ENCODE measurements around the gene LARP4B.
"Not testable (repeated sequence)": the region's sequence is repeated elsewhere in the genome, so short reads cannot be mapped to it uniquely, and the experiment has no call there.

Gene LARP4B

GRCh38 chr10:784403-785088, 147.0 kb downstream of the LARP4B start:
- no peak for DNase-seq

- DNase-seq: no peak
Measured at GRCh38 chr10:782751-783648, 148.5 kb downstream of the LARP4B start.

DNA sequence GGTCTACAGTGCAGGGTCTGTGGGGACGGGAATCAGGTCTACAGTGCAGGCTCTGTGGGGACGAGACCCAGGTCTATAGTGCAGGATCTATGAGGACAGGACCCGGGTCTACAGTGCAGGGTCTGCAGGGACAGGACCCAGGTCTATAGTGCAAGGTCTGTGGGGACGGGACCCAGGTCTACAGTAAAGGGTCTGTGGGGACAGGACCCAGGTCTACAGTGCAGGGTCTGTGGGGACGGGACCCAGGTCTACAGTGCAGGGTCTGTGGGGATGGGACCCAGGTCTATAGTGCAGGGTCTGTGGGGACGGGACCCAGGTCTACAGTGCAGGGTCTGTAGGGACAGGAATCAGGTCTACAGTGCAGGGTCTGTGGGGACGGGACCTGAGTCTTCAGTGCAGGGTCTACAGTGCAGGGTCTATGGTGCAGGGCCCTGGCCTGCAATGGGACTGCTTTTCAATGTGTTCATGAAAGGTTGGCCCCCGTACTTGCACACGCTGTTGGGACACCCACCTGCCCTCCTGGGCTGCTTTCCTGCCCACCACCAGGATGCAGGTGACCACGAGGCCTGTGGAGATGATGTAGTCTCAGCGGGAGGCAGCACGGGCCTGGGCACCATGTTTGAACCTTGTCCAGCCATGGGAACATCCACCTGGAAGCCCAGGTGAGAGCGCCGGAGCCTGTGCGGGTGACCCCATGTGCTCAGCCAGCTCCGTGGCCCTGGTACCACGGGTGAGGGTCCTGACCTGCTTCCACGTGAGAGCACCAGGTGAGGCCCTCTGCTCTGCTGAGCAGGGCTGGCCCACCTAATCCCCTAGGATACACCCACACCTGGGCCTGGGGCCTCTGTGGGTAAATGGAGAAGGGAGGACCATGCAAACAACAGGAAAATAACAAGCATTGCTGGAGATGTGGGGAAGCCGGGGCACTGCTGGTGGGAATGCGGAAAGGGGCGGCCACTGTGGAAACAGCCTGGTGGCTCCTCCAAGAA, 150.7 kb downstream of the LARP4B start:
- DNase-seq: no peak

DNA sequence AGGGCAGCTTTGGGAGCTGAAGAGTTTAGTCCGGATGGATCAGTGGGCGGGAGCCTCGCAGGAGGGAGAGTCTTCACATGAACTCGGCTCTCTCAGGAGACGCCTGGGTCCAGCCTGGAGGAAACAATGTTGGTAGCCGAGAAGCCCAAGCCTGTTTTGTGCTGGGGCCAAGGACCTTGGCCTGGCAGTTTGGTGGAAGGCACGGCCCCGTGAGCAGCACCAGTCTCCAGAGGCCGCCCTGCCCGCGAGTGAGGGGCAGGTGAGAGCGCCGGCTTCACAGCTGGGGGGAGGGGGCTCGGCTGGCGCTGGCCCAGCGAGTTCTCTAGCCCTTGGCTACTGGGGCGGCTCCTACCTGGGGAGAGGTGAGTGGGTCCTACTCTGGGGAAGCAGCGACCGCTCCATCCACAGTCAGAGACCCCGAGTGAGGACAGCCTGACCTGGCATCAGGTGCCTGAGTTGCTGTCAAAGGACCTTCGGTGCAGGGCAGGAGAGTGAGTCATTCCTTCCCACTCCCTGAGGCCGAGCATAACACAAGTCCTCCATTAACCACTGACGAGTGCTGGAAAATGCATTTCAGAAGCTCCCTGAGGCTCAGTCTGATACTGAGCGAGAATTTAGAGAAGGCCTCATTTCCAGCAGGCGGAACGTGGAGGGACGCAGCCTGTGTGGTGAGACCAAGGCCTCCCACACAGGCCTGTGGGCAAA, 152.7 kb downstream of the LARP4B start:
- DNase-seq: no peak

GRCh38 chr10:777913-778479, 153.5 kb downstream of the LARP4B start:
- DNase-seq: no peak

- DNase-seq: no peak
Measured at GRCh38 chr10:776772-777171, 154.7 kb downstream of the LARP4B start.

DNA sequence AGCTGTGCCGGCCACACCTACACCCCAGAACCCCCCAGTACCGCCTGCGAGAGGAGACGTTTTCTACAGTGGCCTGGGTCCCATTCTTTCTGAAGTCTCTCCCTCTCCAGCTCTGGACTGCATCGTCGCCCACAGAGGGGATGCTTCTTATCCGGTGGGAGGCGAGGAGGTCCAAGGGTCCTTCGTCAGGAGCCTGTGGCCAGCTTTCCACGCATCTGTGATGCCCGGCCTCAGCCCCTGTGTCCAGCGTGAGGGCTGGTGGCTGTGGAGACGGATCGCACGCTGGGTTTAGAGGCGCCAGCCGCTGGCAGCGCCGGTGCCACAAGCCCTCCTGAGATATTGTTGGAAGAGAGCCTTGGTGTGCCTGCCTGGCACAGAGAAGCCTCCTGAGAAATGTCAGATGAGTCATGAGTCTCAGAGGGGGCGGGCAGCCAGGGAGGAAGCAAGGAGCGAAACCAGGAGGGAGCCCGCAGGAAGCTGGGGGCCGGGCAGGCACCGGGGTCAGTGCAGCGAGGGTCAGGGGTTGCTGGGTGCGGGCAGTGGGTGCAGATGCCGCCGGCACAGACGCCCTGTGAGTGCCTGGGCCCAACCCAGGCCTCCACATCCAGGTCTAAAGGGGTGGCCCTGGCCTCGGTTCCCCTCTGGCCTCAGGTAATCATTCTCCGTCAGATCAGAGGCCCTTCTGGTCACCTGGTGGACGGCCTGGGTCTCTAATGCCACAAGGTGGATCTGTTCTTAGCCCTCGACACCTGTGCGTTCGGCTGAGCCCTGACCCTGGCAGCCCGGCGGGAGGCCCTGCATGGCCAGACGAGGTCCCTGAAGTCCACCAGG, 156.0 kb downstream of the LARP4B start:
- DNase-seq: no peak

DNA sequence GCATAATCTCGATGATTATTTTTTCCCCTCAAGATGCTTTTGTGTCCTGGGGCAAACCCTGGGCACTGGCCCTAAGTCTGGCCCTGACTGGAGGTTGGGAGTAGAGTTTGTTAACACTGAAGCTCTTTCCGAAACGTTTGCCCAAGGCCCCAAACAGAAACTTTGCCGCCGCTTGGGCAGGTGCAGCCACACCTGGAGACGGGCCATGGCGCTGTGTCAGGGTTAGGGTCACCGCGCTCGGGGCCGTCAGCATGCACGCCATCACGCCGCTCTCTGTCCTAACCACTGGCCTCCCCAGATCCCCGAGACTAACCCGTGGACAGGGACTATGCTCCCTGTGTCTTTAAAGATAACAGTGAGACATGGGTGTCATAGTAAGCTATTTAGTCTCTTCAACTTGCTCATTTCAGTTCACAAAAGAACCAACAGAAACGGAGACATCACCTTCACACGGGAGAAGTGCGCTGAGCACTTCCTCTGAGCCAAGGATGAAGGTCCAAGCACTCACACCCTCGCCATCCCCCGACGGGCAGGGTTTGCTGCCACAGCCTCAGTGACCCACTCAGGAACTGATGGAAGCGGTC, 156.8 kb downstream of the LARP4B start:
- no peak for DNase-seq

- DNase-seq: no peak
Measured at GRCh38 chr10:774223-774622, 157.3 kb downstream of the LARP4B start.

DNA sequence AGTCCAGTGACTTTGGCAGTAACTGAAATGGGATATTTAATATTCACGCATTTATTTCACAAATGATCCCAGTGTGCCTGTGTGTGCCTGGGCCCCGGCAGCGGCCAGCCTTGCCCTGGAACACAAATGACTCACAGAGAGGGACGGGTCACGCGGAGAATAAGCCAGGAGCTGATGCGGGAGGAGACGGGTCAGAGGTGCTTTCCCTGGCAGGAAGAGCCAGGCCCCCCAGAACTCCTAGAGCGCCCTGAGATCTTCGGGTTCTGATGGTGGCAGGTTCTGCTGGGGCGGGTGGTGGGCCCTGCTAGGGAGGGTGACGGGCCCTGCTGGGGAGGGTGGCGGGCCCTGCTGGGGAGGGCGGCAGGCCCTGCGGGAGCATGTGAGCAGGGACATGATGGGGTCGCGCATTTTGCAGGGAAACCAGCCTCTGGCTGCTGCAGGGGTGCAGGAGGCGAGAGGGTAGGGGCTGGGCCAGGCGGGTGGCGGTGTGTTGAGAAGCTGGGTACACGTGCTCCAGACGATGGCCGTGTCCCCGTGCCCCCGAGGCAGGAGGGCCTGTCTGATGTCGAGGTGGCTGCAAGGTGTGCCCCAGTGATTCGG, 157.8 kb downstream of the LARP4B start:
- DNase-seq: no peak

DNA sequence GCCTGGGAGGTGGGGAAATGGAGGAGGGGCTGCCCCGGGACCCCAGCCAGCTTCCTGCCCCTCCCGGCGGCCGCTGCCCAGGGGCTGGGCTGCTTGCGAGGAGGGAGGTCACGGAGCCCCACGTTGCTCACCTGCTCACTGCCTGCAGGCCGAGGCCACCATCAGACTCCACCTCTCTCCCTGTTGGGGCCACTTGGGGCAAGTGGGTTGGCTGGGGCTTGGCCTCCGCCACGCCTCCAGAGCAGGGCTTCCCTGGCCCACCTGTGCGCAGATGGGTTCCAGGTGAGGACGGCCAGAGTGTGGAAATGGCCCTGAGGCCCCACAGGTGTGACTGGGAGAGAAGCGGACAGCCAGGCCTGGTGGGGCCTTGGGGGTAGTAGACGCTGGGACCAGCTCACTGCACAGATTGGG, 159.3 kb downstream of the LARP4B start:
- DNase-seq: no peak

- DNase-seq: no peak
Measured at GRCh38 chr10:771647-772046, 159.9 kb downstream of the LARP4B start.

DNA sequence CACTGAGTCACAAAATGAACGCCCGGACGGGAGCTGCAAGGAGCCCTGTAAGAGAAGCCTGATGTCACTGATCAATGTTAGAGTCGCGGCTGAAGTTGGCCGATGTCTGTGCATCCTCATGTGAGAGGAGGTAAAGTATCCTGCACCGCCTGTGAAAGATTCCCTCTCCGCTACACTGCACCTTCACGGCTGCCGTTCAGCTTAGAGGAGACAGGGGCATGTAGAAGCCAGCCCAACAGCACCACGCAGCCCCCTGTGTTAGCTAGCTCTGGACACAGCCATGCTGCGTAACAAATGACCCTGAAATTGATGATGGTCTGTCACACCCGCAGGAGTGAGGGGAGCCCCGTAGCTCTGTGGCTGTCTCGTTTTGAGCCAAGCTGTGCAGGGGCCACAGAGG, 160.5 kb downstream of the LARP4B start:
- no peak for DNase-seq

GRCh38 chr10:770048-770712, 161.3 kb downstream of the LARP4B start:
- DNase-seq: not testable (repeated sequence)

DNA sequence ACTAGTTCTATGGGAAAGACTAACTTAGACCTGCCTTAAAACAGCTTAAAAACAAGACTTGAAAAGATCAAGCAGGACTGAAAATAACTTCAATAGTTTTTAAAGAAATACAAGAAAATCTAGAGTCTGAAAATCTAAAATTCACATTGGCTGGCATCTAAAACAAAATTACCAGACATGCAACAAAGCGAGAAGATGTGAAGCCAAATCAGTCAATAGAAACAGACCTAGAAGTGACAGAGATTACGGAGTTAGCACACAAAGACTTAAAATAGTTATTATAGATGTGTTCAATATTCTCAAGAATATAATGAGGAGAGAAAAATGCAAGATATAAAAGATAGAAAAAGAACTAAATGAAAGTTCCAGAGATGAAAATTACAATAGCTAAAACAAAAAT, 163.7 kb downstream of the LARP4B start:
- DNase-seq: no peak

- DNase-seq: no peak
Measured at GRCh38 chr10:767211-767610, 164.3 kb downstream of the LARP4B start.

DNA sequence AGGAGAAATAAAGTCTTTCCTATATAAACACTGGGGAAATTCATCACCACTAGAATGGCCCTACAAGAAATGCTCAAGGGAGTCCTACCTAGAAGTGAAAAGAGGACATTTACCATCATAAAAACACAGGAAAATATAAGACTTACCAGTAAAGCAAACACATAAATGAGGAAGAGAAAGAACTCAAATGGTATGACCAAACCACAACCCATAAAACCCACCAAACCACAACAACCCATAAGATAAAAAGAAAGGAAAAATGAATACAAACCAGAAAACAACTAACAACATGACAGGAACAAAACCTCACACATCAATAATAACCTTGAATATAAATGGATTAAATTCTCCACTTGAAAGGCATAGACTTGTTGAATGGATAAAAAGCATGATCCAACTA, 170.1 kb downstream of the LARP4B start:
- DNase-seq: no peak

DNA sequence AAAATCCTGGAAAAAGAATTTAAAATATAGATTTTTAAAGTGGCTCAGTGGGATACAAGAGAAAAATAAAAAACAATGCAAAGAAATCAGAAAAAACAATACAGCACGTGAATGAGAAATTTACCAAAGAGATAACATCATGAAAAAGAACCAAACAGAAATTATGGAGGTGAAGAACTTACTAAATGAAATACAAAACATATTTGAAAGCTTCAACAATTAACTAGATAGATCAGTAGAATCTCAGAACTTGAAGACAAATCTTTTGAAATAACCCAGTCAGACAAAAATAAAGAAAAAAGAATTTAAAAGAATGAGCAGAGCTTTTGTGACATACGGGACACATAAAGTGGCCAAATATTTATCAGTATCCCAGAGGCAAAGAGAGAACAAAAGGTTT, 170.9 kb downstream of the LARP4B start:
- DNase-seq: no peak

DNA sequence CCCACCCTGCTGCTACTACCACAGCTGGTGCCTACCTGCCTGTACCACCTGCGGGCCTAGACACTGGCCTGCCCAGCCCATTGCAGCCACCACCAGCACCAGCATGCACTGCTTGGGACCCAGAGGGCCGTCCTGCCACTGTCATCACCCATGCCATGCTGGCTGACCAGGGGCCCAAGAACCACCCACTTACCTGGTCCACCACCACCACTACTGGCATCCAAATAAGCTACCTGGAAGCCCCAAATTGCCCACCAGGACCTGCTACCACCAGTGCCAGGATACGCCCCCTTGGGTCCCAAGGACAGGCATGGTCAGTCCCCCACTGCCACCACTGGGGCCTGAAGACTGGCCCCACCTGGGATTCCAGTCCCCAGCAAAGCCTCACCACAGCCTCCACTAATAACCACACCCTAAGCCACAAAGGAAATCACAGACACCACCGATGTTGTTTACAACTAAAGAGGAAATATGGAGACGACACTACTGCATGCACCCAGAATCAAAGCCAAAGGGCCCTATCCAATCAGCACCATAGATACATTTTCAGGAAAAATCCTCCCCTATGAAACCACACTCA, 171.5 kb downstream of the LARP4B start:
- DNase-seq: no peak

All from NCI-H2029 treated with DMSO at 0.1 percent for 48 hours (cell line).